ENCODE measurements around the gene RPL22L1. TPM values are rescaled to one million over a fixed set of nuclear protein-coding genes. Genes with fewer than 3 reads are reported as not detected.

Gene RPL22L1
- polyA plus RNA-seq, 1 donor (not counting 4 experiments of a cell fraction or from before 2014, with no cell fraction given), result 277 TPM

- H4K20me1 ChIP-seq (ENCODE audit: control insufficient read depth, extremely low read depth, insufficient read depth, low read length), result no peaks in the 10 kb centered on the region
- no peak overlapping the region for H3K27ac ChIP-seq (ENCODE audit: control insufficient read depth, insufficient read depth, low read length)
- H3K79me2 ChIP-seq (ENCODE audit: control insufficient read depth, insufficient read depth, low read length), result no peaks in the 10 kb centered on the region
- H3K36me3 ChIP-seq (ENCODE audit: control insufficient read depth in 2 of 2, extremely low read depth in 1 of 2, insufficient read depth in 2 of 2, low read length in 2 of 2), result no peaks in the 10 kb centered on the region
- H3K9ac ChIP-seq (ENCODE audit: control insufficient read depth, extremely low read depth, insufficient read depth, low read length), result no peak overlapping the region
- DNase-seq (ENCODE audit: low read depth, low spot score), result no peak
- H3K4me3 ChIP-seq (ENCODE audit: control insufficient read depth in 2 of 3, extremely low read depth in 1 of 3, insufficient read depth in 2 of 3, low read depth in 1 of 3, low read length in 3 of 3), result no peak overlapping the region
- no peak overlapping the region for H2AFZ ChIP-seq (ENCODE audit: control insufficient read depth, low read length)
- no peaks in the 10 kb centered on the region for H3K9me3 ChIP-seq (ENCODE audit: control insufficient read depth, low read depth, low read length)
- no peak for FAIRE-seq
- H3K4me2 ChIP-seq (ENCODE audit: control insufficient read depth, extremely low read depth, insufficient read depth, low read depth, low read length), result no peak overlapping the region
- dilution Hi-C loops (cut with MboI; ENCODE audit: extremely low pct_ligation_motif_present, low sequenced_read_pairs), result no loop called here
- no peak for TF ChIP-seq EZH2 (IDR thresholded peaks at IDR 0.05; ENCODE audit: low read length)
- TF ChIP-seq CTCF (optimal IDR thresholded peaks at IDR 0.05 in 1 of 3, IDR thresholded peaks at IDR 0.05 in 1 of 3, conservative IDR thresholded peaks at IDR 0.05 in 1 of 3; ENCODE audit: extremely low read depth in 1 of 3, insufficient read depth in 2 of 3, low read length in 3 of 3), result no peak
- H3K27me3 ChIP-seq (ENCODE audit: control insufficient read depth, extremely low read depth, insufficient read depth, low read length), result no peaks in the 10 kb centered on the region
- H3K4me1 ChIP-seq (ENCODE audit: control insufficient read depth, extremely low read depth, insufficient read depth, low read length), result no peaks in the 10 kb centered on the region
- no peaks in the 10 kb centered on the region for H3K9me1 ChIP-seq (ENCODE audit: control insufficient read depth, extremely low read depth, insufficient read depth, low read length)
Measured at GRCh38 chr3:170844377-170844776, 25.6 kb downstream of the RPL22L1 start.

- no peak for FAIRE-seq
Measured at GRCh38 chr3:170840291-170840859, 29.6 kb downstream of the RPL22L1 start.

More at GRCh38 chr3:170840291-170840859, 29.6 kb downstream of the RPL22L1 start:
- H3K4me2 ChIP-seq (ENCODE audit: control insufficient read depth, extremely low read depth, insufficient read depth, low read depth, low read length), result no peak overlapping the region
- H3K36me3 ChIP-seq (ENCODE audit: control insufficient read depth in 2 of 2, extremely low read depth in 1 of 2, insufficient read depth in 2 of 2, low read length in 2 of 2), result no peaks in the 10 kb centered on the region
- no peaks in the 10 kb centered on the region for H4K20me1 ChIP-seq (ENCODE audit: control insufficient read depth, extremely low read depth, insufficient read depth, low read length)
- dilution Hi-C loops (cut with MboI; ENCODE audit: extremely low pct_ligation_motif_present, low sequenced_read_pairs), result no loop called here
- peaks cover 1% of the 10 kb centered on the region for H3K27me3 ChIP-seq (ENCODE audit: control insufficient read depth, extremely low read depth, insufficient read depth, low read length)
- H3K27ac ChIP-seq (ENCODE audit: control insufficient read depth, insufficient read depth, low read length), result no peak overlapping the region
- no peaks in the 10 kb centered on the region for H3K4me1 ChIP-seq (ENCODE audit: control insufficient read depth, extremely low read depth, insufficient read depth, low read length)
- TF ChIP-seq EZH2 (IDR thresholded peaks at IDR 0.05; ENCODE audit: low read length), result no peak
- TF ChIP-seq CTCF (optimal IDR thresholded peaks at IDR 0.05 in 1 of 3, IDR thresholded peaks at IDR 0.05 in 1 of 3, conservative IDR thresholded peaks at IDR 0.05 in 1 of 3; ENCODE audit: extremely low read depth in 1 of 3, insufficient read depth in 2 of 3, low read length in 3 of 3), result no peak
- no peak overlapping the region for H3K4me3 ChIP-seq (ENCODE audit: control insufficient read depth in 2 of 3, extremely low read depth in 1 of 3, insufficient read depth in 2 of 3, low read depth in 1 of 3, low read length in 3 of 3)
- H3K9me3 ChIP-seq (ENCODE audit: control insufficient read depth, low read depth, low read length), result no peaks in the 10 kb centered on the region
- no peaks in the 10 kb centered on the region for H3K9me1 ChIP-seq (ENCODE audit: control insufficient read depth, extremely low read depth, insufficient read depth, low read length)
- H2AFZ ChIP-seq (ENCODE audit: control insufficient read depth, low read length), result no peak overlapping the region
- H3K79me2 ChIP-seq (ENCODE audit: control insufficient read depth, insufficient read depth, low read length), result no peaks in the 10 kb centered on the region
- DNase-seq (ENCODE audit: low read depth, low spot score), result no peak
- H3K9ac ChIP-seq (ENCODE audit: control insufficient read depth, extremely low read depth, insufficient read depth, low read length), result no peak overlapping the region
